Sigmoid colon (tissue), 4 donors: ENCODE results near the gene SEC61G.

Source experiments
- CTCF ChIP-seq, 4 experiments: fragments of 450-650 bp in 3 of 4; fragments of 200-600 bp in 1 of 4; IDR thresholded peaks; one replicate each; pipeline ENCODE4 v1.5.1; 2016 to 2019; ENCODE audit warnings: antibody characterized with exemption in 4 of 4, mild to moderate bottlenecking in 3 of 4, moderate library complexity in 2 of 4
- EP300 ChIP-seq, 4 donors: sonication (generic); formaldehyde crosslinking; IDR thresholded peaks; one replicate each; pipeline ENCODE4 v1.6.1; 2017; ENCODE audit warnings: antibody characterized with exemption in 4 of 4
- POLR2A ChIP-seq, 2 donors: fragments of 450-650 bp; IDR thresholded peaks; one replicate each; pipeline ENCODE4 v1.6.1; 2016; ENCODE audit warnings: antibody characterized with exemption in 2 of 2, mild to moderate bottlenecking in 2 of 2, moderate library complexity in 2 of 2
- POLR2AphosphoS5 ChIP-seq, 4 donors: sonication (generic); formaldehyde crosslinking; IDR thresholded peaks; one replicate each; pipeline ENCODE4 v1.6.1; 2017; ENCODE audit warnings: antibody characterized with exemption in 4 of 4

DNA sequence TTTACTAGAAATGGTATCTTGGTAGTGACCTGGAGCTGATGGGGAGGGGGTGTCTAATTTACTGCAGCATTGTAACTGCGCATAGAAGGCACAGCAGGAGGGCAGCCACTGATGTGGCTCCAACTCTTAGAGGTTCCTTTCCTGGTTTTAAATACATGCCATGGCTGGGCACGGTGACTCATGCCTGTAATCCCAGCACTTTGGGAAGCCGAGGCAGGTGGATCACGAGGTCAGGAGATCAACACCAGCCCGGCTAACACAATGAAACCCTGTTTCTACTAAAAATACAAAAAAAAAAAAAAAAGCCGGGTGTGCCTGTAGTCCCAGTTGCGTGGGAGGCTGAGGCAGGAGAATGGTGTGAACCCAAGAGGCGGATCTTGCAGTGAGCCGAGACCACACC lies 19.2 kb upstream of the SEC61G start:
- no peak for TF ChIP-seq CTCF (IDR thresholded peaks at IDR 0.05)
- no peak for TF ChIP-seq POLR2A (IDR thresholded peaks at IDR 0.05)
- TF ChIP-seq POLR2AphosphoS5 (IDR thresholded peaks at IDR 0.05) = no peak
- TF ChIP-seq EP300 (IDR thresholded peaks at IDR 0.05) = no peak
